ENCODE results near the gene PIPOX.

Gene PIPOX

GRCh38 chr17:28997806-28998205 lies 45.1 kb upstream of the PIPOX start:
- H3K27ac ChIP-seq (replicated peaks; ENCODE audit: low read length): no peak overlapping the region
- H3K4me1 ChIP-seq (ENCODE audit: control insufficient read depth in 2 of 2, insufficient read depth in 1 of 2, low read depth in 1 of 2, low read length in 2 of 2): peaks cover under 1 to 19% of the 10 kb centered on the region in 2 donors
- H3K4me2 ChIP-seq (ENCODE audit: insufficient read depth, low read length, poor library complexity, severe bottlenecking): no peak overlapping the region
- H3K14ac ChIP-seq (ENCODE audit: low read length): no peak overlapping the region
- peak overlapping the region; percentile 44 for H2BK5ac ChIP-seq (ENCODE audit: low read length)
- no peak overlapping the region for H2AFZ ChIP-seq (ENCODE audit: low read length)
- H4K8ac ChIP-seq (ENCODE audit: low read depth, low read length): no peak overlapping the region
- H2BK120ac ChIP-seq (ENCODE audit: low read depth, low read length): no peak overlapping the region
- no CpG with 5 or more reads among the region's 1 CpG for WGBS, 2 donors (ENCODE audit: extremely low coverage in 2 of 2, insufficient read length in 2 of 2, insufficient replicate concordance in 1 of 2)
- H4K91ac ChIP-seq (ENCODE audit: low read depth, low read length, poor library complexity): no peak overlapping the region
- DNase-seq (ENCODE audit: low spot score): no peak
- no peak overlapping the region for H3K18ac ChIP-seq (ENCODE audit: low read length)
- H3K4ac ChIP-seq (ENCODE audit: low read length): no peak overlapping the region
- H3K23ac ChIP-seq (ENCODE audit: low read depth, low read length, poor library complexity): no peak overlapping the region
- peak overlapping the region; percentile 12 for H3K9ac ChIP-seq (ENCODE audit: low read depth, low read length, poor library complexity)
- H2BK12ac ChIP-seq (ENCODE audit: low read length): no peak overlapping the region
- H3K4me3 ChIP-seq (ENCODE audit: low read length in 2 of 2): no peak overlapping the region
- H3K27me3 ChIP-seq (ENCODE audit: control insufficient read depth in 3 of 3, insufficient read depth in 3 of 3, low read depth in 1 of 3, low read length in 3 of 3): peaks cover 0 to 34% (median 0%) of the 10 kb centered on the region in 3 experiments
- H2BK15ac ChIP-seq (ENCODE audit: low read length): no peak overlapping the region
- H3K36me3 ChIP-seq (replicated peaks in 1 of 2; ENCODE audit: control insufficient read depth in 2 of 2, insufficient read depth in 2 of 2, low read length in 2 of 2): no peaks in the 10 kb centered on the region
- no peaks in the 10 kb centered on the region for H3K9me3 ChIP-seq (replicated peaks in 1 of 2; ENCODE audit: control insufficient read depth in 2 of 2, insufficient read depth in 1 of 2, low read depth in 1 of 2, low read length in 2 of 2)
- no peaks in the 10 kb centered on the region for H3K79me1 ChIP-seq (ENCODE audit: low read depth, low read length)
- no peak overlapping the region for H2AK5ac ChIP-seq (ENCODE audit: low read depth, low read length)

GRCh38 chr17:28999206-28999605 lies 43.7 kb upstream of the PIPOX start:
- Histone ChIP-seq H3K9ac (ENCODE audit: low read depth, low read length, poor library complexity) (peak overlapping the region; percentile 24), H3K4me1 (ENCODE audit: control insufficient read depth in 2 of 2, insufficient read depth in 1 of 2, low read depth in 1 of 2, low read length in 2 of 2) (peaks cover 0 to 15% of the 10 kb centered on the region in 2 donors), H3K4me3 (ENCODE audit: low read length in 2 of 2) (no peak overlapping the region), H3K27ac (replicated peaks; ENCODE audit: low read length) (no peak overlapping the region), H3K4me2 (ENCODE audit: insufficient read depth, low read length, poor library complexity, severe bottlenecking) (no peak overlapping the region), H3K18ac (ENCODE audit: low read length) (peak overlapping the region; percentile 53), H3K9me3 (replicated peaks in 1 of 2; ENCODE audit: control insufficient read depth in 2 of 2, insufficient read depth in 1 of 2, low read depth in 1 of 2, low read length in 2 of 2) (no peaks in the 10 kb centered on the region), H3K79me1 (ENCODE audit: low read depth, low read length) (no peaks in the 10 kb centered on the region), H2BK12ac (ENCODE audit: low read length) (no peak overlapping the region), H2BK15ac (ENCODE audit: low read length) (no peak overlapping the region), H3K14ac (ENCODE audit: low read length) (no peak overlapping the region), H2AFZ (ENCODE audit: low read length) (no peak overlapping the region), H3K23ac (ENCODE audit: low read depth, low read length, poor library complexity) (no peak overlapping the region), H3K36me3 (replicated peaks in 1 of 2; ENCODE audit: control insufficient read depth in 2 of 2, insufficient read depth in 2 of 2, low read length in 2 of 2) (no peaks in the 10 kb centered on the region), H3K4ac (ENCODE audit: low read length) (no peak overlapping the region), H2BK5ac (ENCODE audit: low read length) (no peak overlapping the region), H2AK5ac (ENCODE audit: low read depth, low read length) (no peak overlapping the region), H4K91ac (ENCODE audit: low read depth, low read length, poor library complexity) (no peak overlapping the region), H3K27me3 (ENCODE audit: control insufficient read depth in 3 of 3, insufficient read depth in 3 of 3, low read depth in 1 of 3, low read length in 3 of 3) (peaks cover 0 to 48% (median 11%) of the 10 kb centered on the region in 3 experiments), H2BK120ac (ENCODE audit: low read depth, low read length) (no peak overlapping the region), H4K8ac (ENCODE audit: low read depth, low read length) (no peak overlapping the region)
- no peak for DNase-seq (ENCODE audit: low spot score)
- WGBS, 2 donors (ENCODE audit: extremely low coverage in 2 of 2, insufficient read length in 2 of 2, insufficient replicate concordance in 1 of 2): no CpG with 5 or more reads among the region's 5 CpGs

GRCh38 chr17:29000973-29001372 lies 42.0 kb upstream of the PIPOX start:
- H3K4ac ChIP-seq (ENCODE audit: low read length): no peak overlapping the region
- H3K27ac ChIP-seq (replicated peaks; ENCODE audit: low read length): no peak overlapping the region
- DNase-seq (ENCODE audit: low spot score): no peak
- no peak overlapping the region for H3K4me2 ChIP-seq (ENCODE audit: insufficient read depth, low read length, poor library complexity, severe bottlenecking)
- no CpG with 5 or more reads among the region's 5 CpGs for WGBS, 2 donors (ENCODE audit: extremely low coverage in 2 of 2, insufficient read length in 2 of 2, insufficient replicate concordance in 1 of 2)
- no peaks in the 10 kb centered on the region for H3K79me1 ChIP-seq (ENCODE audit: low read depth, low read length)
- no peak overlapping the region for H2BK15ac ChIP-seq (ENCODE audit: low read length)
- H3K27me3 ChIP-seq (ENCODE audit: control insufficient read depth in 3 of 3, insufficient read depth in 3 of 3, low read depth in 1 of 3, low read length in 3 of 3): peaks cover 10 to 61% (median 26%) of the 10 kb centered on the region in 3 experiments
- H3K4me1 ChIP-seq (ENCODE audit: control insufficient read depth in 2 of 2, insufficient read depth in 1 of 2, low read depth in 1 of 2, low read length in 2 of 2): peaks cover 4 to 15% of the 10 kb centered on the region in 2 donors
- H2BK12ac ChIP-seq (ENCODE audit: low read length): no peak overlapping the region
- H4K8ac ChIP-seq (ENCODE audit: low read depth, low read length): no peak overlapping the region
- H3K9me3 ChIP-seq (replicated peaks in 1 of 2; ENCODE audit: control insufficient read depth in 2 of 2, insufficient read depth in 1 of 2, low read depth in 1 of 2, low read length in 2 of 2): no peaks in the 10 kb centered on the region
- H3K23ac ChIP-seq (ENCODE audit: low read depth, low read length, poor library complexity): no peak overlapping the region
- H3K18ac ChIP-seq (ENCODE audit: low read length): no peak overlapping the region
- H2BK5ac ChIP-seq (ENCODE audit: low read length): no peak overlapping the region
- H3K36me3 ChIP-seq (replicated peaks in 1 of 2; ENCODE audit: control insufficient read depth in 2 of 2, insufficient read depth in 2 of 2, low read length in 2 of 2): no peaks in the 10 kb centered on the region
- no peak overlapping the region for H2AFZ ChIP-seq (ENCODE audit: low read length)
- no peak overlapping the region for H2AK5ac ChIP-seq (ENCODE audit: low read depth, low read length)
- H4K91ac ChIP-seq (ENCODE audit: low read depth, low read length, poor library complexity): no peak overlapping the region
- no peak overlapping the region for H2BK120ac ChIP-seq (ENCODE audit: low read depth, low read length)
- H3K9ac ChIP-seq (ENCODE audit: low read depth, low read length, poor library complexity): no peak overlapping the region
- H3K4me3 ChIP-seq (ENCODE audit: low read length in 2 of 2): no peak overlapping the region
- no peak overlapping the region for H3K14ac ChIP-seq (ENCODE audit: low read length)

GRCh38 chr17:29002811-29003210 lies 40.1 kb upstream of the PIPOX start:
- H4K8ac ChIP-seq (ENCODE audit: low read depth, low read length): no peak overlapping the region
- peaks cover 10 to 60% (median 28%) of the 10 kb centered on the region in 3 experiments for H3K27me3 ChIP-seq (ENCODE audit: control insufficient read depth in 3 of 3, insufficient read depth in 3 of 3, low read depth in 1 of 3, low read length in 3 of 3)
- H2BK5ac ChIP-seq (ENCODE audit: low read length): no peak overlapping the region
- no peak for DNase-seq (ENCODE audit: low spot score)
- H3K79me1 ChIP-seq (ENCODE audit: low read depth, low read length): no peaks in the 10 kb centered on the region
- H3K4ac ChIP-seq (ENCODE audit: low read length): no peak overlapping the region
- peaks cover 7 to 9% of the 10 kb centered on the region in 2 donors for H3K4me1 ChIP-seq (ENCODE audit: control insufficient read depth in 2 of 2, insufficient read depth in 1 of 2, low read depth in 1 of 2, low read length in 2 of 2)
- WGBS, 2 donors (ENCODE audit: extremely low coverage in 2 of 2, insufficient read length in 2 of 2, insufficient replicate concordance in 1 of 2): no CpG with 5 or more reads among the region's 4 CpGs
- H2BK15ac ChIP-seq (ENCODE audit: low read length): no peak overlapping the region
- no peak overlapping the region for H4K91ac ChIP-seq (ENCODE audit: low read depth, low read length, poor library complexity)
- no peak overlapping the region for H2AK5ac ChIP-seq (ENCODE audit: low read depth, low read length)
- H3K9me3 ChIP-seq (replicated peaks in 1 of 2; ENCODE audit: control insufficient read depth in 2 of 2, insufficient read depth in 1 of 2, low read depth in 1 of 2, low read length in 2 of 2): no peaks in the 10 kb centered on the region
- no peak overlapping the region for H3K27ac ChIP-seq (replicated peaks; ENCODE audit: low read length)
- no peak overlapping the region for H2BK12ac ChIP-seq (ENCODE audit: low read length)
- no peak overlapping the region for H3K9ac ChIP-seq (ENCODE audit: low read depth, low read length, poor library complexity)
- H3K23ac ChIP-seq (ENCODE audit: low read depth, low read length, poor library complexity): no peak overlapping the region
- no peak overlapping the region for H3K18ac ChIP-seq (ENCODE audit: low read length)
- no peak overlapping the region for H2AFZ ChIP-seq (ENCODE audit: low read length)
- H3K36me3 ChIP-seq (replicated peaks in 1 of 2; ENCODE audit: control insufficient read depth in 2 of 2, insufficient read depth in 2 of 2, low read length in 2 of 2): no peaks in the 10 kb centered on the region
- no peak overlapping the region for H2BK120ac ChIP-seq (ENCODE audit: low read depth, low read length)
- H3K14ac ChIP-seq (ENCODE audit: low read length): no peak overlapping the region
- H3K4me2 ChIP-seq (ENCODE audit: insufficient read depth, low read length, poor library complexity, severe bottlenecking): no peak overlapping the region
- H3K4me3 ChIP-seq (ENCODE audit: low read length in 2 of 2): no peak overlapping the region

All from neuronal stem cell (in vitro differentiated cells).